Suprapubic skin (tissue), 4 donors: ENCODE measurements around the gene COL3A1.

Source experiments
- EP300 ChIP-seq: sonication (generic); formaldehyde crosslinking; IDR thresholded peaks from one replicate; pipeline ENCODE4 v1.6.1; 2017; ENCODE audit warnings: antibody characterized with exemption
- POLR2AphosphoS5 ChIP-seq, 3 donors: sonication (generic); formaldehyde crosslinking; IDR thresholded peaks; one replicate each; pipeline ENCODE4 v1.6.1; 2017; ENCODE audit warnings: antibody characterized with exemption in 3 of 3
- TF ChIP-seq, protein P1 (sequence below), 2 donors: fragments of 200-600 bp in 1 of 2; fragments of 450-650 bp in 1 of 2; sonication (generic) in 1 of 2; IDR thresholded peaks; one replicate each; pipeline ENCODE4 v1.5.1; 2016 to 2019; ENCODE audit warnings: antibody characterized with exemption in 2 of 2, mild to moderate bottlenecking in 1 of 2, moderate library complexity in 1 of 2

GRCh38 chr2:189002079-189002478 lies 27.9 kb downstream of the COL3A1 start:
- TF ChIP-seq POLR2AphosphoS5 (IDR thresholded peaks at IDR 0.05) (no peak), EP300 (no peak)
- TF ChIP-seq, protein P1, sequence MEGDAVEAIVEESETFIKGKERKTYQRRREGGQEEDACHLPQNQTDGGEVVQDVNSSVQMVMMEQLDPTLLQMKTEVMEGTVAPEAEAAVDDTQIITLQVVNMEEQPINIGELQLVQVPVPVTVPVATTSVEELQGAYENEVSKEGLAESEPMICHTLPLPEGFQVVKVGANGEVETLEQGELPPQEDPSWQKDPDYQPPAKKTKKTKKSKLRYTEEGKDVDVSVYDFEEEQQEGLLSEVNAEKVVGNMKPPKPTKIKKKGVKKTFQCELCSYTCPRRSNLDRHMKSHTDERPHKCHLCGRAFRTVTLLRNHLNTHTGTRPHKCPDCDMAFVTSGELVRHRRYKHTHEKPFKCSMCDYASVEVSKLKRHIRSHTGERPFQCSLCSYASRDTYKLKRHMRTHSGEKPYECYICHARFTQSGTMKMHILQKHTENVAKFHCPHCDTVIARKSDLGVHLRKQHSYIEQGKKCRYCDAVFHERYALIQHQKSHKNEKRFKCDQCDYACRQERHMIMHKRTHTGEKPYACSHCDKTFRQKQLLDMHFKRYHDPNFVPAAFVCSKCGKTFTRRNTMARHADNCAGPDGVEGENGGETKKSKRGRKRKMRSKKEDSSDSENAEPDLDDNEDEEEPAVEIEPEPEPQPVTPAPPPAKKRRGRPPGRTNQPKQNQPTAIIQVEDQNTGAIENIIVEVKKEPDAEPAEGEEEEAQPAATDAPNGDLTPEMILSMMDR (IDR thresholded peaks at IDR 0.05): no peak
